ENCODE measurements around the gene AMBRA1.

AMBRA1 gene

GRCh38 chr11:46426233-46426991, 167.4 kb downstream of the AMBRA1 start:
- no peak for DNase-seq

- no peak for DNase-seq
Observed at GRCh38 chr11:46422588-46422987, 171.2 kb downstream of the AMBRA1 start.

GRCh38 chr11:46421257-46421880, 172.5 kb downstream of the AMBRA1 start:
- DNase-seq: no peak

DNA sequence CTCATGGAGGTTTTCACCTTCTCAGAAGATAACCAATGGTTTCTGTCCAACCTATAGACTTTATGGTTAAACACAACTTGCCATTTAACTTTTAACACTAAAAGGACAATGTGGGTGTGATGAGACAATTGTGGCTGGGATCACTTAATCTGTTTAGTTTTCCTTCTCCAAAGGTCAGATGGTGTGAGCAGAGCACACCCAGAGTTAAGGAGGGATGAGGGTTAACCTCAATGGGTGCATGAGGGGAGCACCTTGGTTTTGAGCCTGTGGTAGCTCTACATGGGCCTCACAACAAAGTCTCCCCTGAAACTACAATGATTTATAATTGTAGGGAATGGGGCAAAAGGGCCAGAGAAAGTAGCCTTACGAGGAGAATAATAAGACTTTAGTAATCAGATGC, 173.3 kb downstream of the AMBRA1 start:
- DNase-seq: no peak

DNA sequence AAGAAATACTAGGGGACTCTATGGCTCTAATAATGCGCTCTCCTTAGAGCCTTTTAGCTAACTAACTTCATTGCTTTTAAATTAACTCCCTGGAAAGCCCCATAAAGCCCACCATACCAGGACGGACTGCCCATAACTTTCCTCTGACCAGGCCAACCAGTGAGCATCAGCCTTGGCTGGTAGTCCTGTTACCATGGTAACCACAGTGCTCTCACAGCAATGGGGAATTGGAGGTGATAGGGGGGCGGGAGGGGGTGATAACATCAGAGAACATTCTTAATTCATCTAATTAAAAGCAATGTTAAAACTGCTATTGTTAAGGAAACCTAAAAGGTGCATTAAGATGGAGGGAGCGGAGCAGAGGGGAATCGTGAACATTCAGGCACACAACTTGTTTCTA, 175.1 kb downstream of the AMBRA1 start:
- no peak for DNase-seq

DNA sequence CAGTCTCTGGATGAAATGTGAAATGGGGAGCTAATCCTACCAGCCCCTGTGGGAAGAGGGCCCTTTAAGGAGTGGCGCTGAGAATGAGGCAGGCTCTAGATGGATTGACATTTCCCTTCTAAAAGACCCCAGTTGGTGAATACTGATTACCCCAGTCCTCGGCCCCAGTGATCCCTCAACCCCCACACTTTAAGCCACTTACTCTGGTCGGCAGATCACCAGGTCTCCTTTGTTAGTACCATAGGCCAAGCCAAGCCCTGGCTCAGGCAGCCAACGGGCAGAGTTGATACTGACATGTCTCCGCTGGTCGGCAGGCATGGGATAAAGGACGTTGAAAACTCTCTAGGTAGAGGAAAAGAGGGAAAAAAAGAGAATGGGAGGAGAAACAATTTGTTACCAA, 176.1 kb downstream of the AMBRA1 start:
- DNase-seq: no peak

DNA sequence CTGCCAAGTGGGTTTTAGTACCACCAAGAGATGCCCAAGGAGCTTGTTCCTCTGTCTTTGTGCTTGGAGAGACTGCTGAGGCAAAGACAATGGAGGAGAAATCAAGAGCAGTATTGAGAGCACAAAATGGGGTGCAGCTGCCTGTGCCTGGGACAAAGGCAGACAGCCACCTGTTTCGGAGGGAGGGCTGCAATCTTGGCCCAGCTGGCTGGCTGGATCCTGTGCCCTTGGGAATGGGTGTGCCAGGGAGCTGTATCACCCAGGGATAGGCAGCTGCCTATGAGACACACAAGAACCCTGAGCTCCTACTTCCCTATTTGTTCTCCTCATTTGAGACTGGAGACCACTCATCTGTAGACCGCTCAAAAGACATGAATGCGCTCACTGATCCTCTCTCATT, 178.9 kb downstream of the AMBRA1 start:
- peak; percentile 69 to 89 for DNase-seq

DNA sequence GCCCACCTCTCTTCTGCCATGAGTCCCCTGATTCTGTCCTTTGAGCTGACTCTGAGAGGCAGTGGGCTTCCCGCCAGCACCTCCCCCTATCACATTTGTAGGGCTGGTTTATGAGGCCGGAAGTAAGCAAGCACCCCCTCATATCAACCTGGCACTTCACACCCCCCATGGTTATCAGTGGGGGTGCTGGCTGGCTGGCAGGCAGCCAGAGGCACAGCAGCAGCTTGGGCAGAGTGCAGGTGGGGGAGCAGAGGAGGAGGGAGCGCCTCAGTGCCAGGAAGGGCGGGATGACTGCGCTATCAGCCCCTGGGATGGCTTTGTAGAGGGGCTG, 179.4 kb downstream of the AMBRA1 start:
- peak; percentile 99 for DNase-seq

- peak; percentile 44 to 99 for DNase-seq
Observed at GRCh38 chr11:46413760-46414465, 179.9 kb downstream of the AMBRA1 start.

- DNase-seq: peak; percentile 42 to 65
Observed at GRCh38 chr11:46410021-46410420, 183.8 kb downstream of the AMBRA1 start.

GRCh38 chr11:46408407-46408986, 185.3 kb downstream of the AMBRA1 start:
- no peak for DNase-seq

DNA sequence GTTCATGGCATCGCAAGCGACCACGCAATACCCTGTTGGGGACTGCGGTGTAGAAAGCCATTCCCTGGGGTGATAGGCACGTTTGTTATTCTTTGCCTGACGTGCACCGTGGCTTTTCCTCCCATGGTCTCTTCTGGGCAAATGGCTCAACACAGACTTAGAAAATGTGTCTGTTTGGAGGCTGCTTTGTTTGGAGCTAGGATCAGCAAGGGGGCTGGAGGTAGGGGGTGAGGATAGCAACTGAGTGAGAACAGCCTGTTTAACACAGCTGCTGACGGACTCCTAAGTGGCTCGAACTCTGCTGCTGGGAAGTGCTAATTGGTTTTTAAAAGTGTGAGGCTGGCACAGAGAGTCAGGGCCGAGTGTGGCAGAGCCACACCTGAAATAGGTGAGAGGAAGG, 186.2 kb downstream of the AMBRA1 start:
- DNase-seq: no peak

- no peak for DNase-seq
Observed at GRCh38 chr11:46404476-46405017, 189.3 kb downstream of the AMBRA1 start.

- no peak for DNase-seq
Observed at GRCh38 chr11:46402957-46403902, 190.6 kb downstream of the AMBRA1 start.

DNA sequence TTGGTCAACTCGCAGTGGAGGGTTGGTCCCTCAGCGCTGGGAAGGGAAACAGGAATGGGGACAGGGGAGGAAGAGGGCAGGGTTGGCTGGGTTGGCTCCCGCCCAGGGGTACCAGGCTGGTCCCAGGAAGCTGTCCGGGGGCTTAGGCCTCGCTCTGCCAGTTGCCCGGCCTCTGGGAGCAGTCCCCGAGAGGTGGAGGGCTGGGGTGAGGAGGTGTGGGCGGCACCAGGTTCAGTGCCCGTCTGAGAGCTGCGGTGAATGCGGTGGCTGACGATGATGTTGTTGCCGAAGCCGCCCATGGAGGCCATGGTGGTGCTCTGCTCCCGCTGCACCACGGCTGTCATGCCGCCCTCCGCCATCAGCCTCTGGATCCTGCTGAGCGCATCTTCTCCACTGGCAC, 196.3 kb downstream of the AMBRA1 start:
- DNase-seq: no peak

DNA sequence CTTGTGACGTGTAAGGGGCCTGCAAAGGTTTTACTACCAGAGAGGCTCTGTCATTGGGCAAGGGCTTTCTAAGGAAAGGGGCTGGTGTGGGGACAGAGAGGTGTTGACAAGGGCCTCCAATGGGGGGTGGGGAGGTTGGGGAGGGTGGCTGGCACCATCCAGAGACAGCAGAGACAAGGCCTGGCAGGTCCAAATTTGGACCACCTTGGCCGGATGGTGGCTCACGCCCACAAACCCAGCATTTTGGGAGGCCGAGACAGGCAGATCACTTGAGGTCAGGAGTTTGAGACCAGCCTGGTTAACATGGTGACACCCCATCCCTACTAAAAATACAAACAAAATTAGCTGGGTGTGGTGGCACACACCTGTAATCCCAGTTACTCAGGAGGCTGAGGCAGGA, 200.1 kb downstream of the AMBRA1 start:
- DNase-seq: no peak

DNA sequence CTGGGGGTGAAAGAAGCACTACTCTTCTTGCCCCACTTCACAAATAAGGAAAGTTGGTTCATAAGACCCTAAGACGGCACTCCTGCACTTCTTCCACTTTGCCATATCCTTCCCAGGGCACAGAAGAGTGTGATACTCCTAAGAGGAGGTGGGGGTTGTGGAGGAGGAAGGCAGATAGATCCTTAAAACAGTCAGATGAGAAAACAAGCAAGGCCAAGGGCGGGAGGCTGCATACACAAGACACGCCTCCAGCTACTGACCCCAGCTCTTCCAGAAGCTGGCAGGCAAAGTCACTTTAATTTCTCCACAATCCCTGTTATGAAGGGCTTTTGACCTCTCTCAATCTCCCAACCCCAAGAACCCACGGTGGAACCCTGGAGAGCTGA, 200.6 kb downstream of the AMBRA1 start:
- DNase-seq: no peak

DNA sequence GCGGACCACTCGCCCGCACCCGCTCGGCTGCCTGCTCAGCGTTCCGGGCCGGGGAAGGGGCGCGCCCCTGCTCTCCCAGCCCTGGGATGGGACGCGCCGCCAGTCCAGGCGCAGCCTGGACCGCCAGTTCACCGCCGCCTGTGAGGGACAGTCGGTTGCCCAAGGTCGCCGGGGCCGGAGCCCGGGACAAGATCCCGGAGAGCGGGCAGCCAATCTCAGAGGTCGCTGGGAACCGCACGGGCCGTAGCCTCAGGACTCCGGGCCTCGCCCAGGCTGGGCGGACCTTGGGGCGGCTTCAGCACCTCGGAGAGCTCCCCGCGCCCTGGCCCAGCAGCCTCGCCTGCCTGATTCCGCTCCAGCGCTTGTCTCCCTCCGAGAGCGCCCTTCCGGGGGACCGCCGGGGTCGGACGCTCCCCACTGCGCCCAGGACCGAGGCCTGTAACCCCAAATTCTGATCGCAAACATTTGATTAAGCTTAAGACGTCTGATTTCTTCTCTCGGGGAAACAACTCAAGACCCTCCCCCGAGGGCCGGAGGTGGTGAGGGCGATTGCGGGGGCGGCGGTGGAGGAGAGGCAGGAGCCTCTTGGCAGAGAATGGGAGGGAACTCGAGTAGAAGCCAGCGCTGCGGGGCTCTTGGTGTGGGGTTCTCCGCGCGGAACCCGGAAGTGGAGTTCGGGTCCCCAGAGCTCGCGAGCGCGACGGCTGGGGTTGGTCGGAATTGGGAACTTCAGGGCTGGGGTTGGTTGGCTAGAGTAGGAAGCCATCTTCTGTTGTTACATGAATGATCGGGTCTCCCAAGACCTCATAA, 201.2 kb downstream of the AMBRA1 start:
- DNase-seq: no peak

GRCh38 chr11:46391578-46392420, 202.0 kb downstream of the AMBRA1 start, which contains the start of gene CHRM4:
Gene CHRM4 (minus strand): TSS chr11:46391776. CDS start chr11:46386557, 5,219 bp downstream.
- peak; percentile 61 to 69 for DNase-seq

DNA sequence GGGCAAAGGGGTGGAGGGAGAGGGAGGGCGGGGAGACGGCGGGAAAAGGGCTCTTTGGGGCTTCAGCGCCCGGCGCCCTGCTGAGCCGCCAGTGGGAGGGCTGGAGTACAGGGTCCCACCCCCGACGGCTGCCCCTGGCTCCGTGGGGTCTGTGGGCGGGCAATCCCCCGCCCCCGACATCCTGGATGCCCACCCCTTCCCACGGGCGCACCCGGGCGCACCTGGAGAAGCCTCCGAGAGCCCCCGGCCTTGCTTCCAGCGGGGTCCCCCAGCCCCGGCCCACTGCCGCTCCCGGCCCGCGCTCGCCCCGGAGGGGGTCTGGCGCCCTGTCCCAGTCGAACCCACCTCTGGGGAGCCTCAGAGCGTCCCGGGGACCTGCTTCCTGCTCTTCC, 202.6 kb downstream of the AMBRA1 start:
- no peak for DNase-seq

Data from NCI-H2081 (cell line).